Stomach (tissue), 9 donors: ENCODE data around the gene POLR2L. TPM values are rescaled to one million over a fixed set of nuclear protein-coding genes. Genes with fewer than 3 reads are reported as not detected.

Experiments
- DNase-seq, 2 donors: peaks; one replicate each; pipeline versions ENCODE4 v3.0.0 to v3.0.0-alpha.2; 2013 to 2019
- H3K27ac ChIP-seq, 5 donors: fragments of 200-600 bp in 4 of 5; sonication (generic) in 4 of 5; one replicate each; pipeline ENCODE4 v1.5.1; 2013 to 2019; ENCODE audit warnings: mild to moderate bottlenecking in 1 of 5, moderate library complexity in 1 of 5
- H3K27me3 ChIP-seq, 3 donors: fragments of 200-600 bp; sonication (generic); one replicate each; pipeline ENCODE4 v1.5.1; 2017 to 2019; ENCODE audit warnings: mixed run types in 1 of 3
- H3K36me3 ChIP-seq, 4 donors: fragments of 200-600 bp; sonication (generic); 1 replicate in 3 of 4; 2 replicates in 1 of 4; pipeline ENCODE4 v1.5.1; 2016 to 2019
- H3K4me1 ChIP-seq, 4 donors: fragments of 200-600 bp; sonication (generic); one replicate each; pipeline ENCODE4 v1.5.1; 2016 to 2019
- H3K4me3 ChIP-seq, 4 donors: fragments of 200-600 bp; sonication (generic) in 3 of 4; one replicate each; pipeline ENCODE4 v1.5.1; 2016 to 2019; ENCODE audit warnings: mild to moderate bottlenecking in 1 of 4
- H3K9me3 ChIP-seq, 4 donors: fragments of 200-600 bp; sonication (generic); one replicate each; pipeline ENCODE4 v1.5.1; 2016 to 2019
- EP300 ChIP-seq: sonication (generic); formaldehyde crosslinking; IDR thresholded peaks from one replicate; pipeline ENCODE4 v1.6.1; 2017; ENCODE audit warnings: antibody characterized with exemption
- POLR2A ChIP-seq, 4 donors: fragments of 450-650 bp; IDR thresholded peaks; one replicate each; pipeline ENCODE4 v1.6.1; 2016; ENCODE audit warnings: antibody characterized with exemption in 4 of 4, control low read depth in 2 of 4, mild to moderate bottlenecking in 1 of 4, moderate library complexity in 1 of 4
- POLR2AphosphoS5 ChIP-seq, 3 donors: sonication (generic); formaldehyde crosslinking; IDR thresholded peaks; one replicate each; pipeline ENCODE4 v1.6.1; 2016; ENCODE audit warnings: antibody characterized with exemption in 3 of 3
- WGBS, 5 donors: extraction: QIAGEN DNeasy Blood & Tissue Kit in 3 of 5; methylation state at CpG; one replicate each; pipeline versions ENCODE4 v1.1.5 to v1.1.7; 2013 to 2018; 5-methylcytosine and 5-hydroxymethylcytosine counted together
- intact Hi-C: fragments of 100-400 bp; cut with DNase I; formaldehyde crosslinking; loops from one replicate; pipeline ENCODE4 v1.15.1; 2023; ENCODE audit warnings: low total_unique reads
- polyA plus RNA-seq, 3 donors: library from polyadenylated mRNA; stranded (reverse); fragments of 200-250 nt; gene quantifications; one replicate each; pipeline ENCODE4 v1.2.3, GENCODE V29; 2013
- total RNA-seq, 5 donors: library from RNA; depleted of rRNA; stranded (reverse); fragments of >200 nt; gene quantifications; one replicate each; pipeline versions ENCODE4 v1.1.0 to v1.2.3, GENCODE V29; 2014 to 2016
- TF ChIP-seq, protein P1 (sequence below), 7 experiments: fragments of 450-650 bp in 4 of 7; fragments of 200-600 bp in 3 of 7; sonication (generic) in 3 of 7; IDR thresholded peaks; one replicate each; pipeline ENCODE4 v1.5.1; 2016 to 2019; ENCODE audit warnings: antibody characterized with exemption in 7 of 7, control low read depth in 2 of 7, mild to moderate bottlenecking in 1 of 7
- donor health status: healthy with polysubstance abuse.
- donor health status: Bipolar disorder and iron deficiency.
- donor health status: healthy.

Gene POLR2L
- total and polyA plus RNA-seq, 8 donors = 13.8 to 407 (median 110) TPM

DNA sequence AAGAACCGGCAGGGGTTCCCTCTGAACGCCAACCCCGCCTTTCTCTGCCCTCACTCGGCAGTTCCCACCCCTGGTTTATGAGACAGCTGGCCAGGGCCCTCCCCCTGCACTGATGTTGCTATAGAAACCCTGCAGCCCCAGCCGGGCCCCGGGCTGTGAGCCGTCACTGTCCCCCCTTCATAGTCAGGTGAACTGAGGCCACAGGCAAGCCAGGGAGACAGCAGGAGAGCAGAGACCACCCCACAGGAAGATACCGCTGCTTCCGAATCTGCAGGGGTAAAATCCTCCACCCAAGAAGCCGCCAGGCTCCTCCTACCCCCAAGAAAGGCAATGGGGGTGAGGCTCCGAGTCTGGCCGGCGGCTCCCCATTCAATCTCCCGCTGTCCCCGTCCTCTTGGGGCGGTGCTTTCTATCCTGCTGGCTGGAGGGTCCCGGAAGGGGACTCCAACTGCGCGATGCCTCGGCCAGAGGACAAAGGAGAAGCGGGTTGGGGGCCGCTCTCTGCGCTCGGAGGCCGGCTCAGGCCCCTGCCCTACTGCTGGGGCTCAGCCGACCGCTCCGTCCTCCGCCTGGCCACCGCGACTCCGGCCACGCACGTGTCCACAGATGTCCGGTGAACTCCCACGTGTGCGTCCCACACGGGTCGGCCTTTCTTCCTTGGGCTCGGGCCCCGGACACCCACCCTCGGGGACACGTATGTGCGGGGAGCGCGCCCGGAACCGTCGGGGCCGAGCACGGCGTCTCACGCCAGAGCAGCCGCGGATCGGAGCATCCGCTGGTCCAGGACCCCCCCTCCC lies 44.8 kb downstream of the POLR2L start:
- 0 to 1% (median 1%) methylated on average over 10 to 57 of the region's 57 CpGs for WGBS, 5 donors
- DNase-seq = peak; percentile 60 to 94
- Histone ChIP-seq H3K27ac (peak overlapping the region; percentile 86 to 92 (median 90)), H3K36me3 (peaks cover 21 to 59% (median 45%) of the 10 kb centered on the region in 4 donors), H3K4me1 (peaks cover 34 to 49% (median 39%) of the 10 kb centered on the region in 4 donors), H3K9me3 (no peaks in the 10 kb centered on the region), H3K27me3 (no peaks in the 10 kb centered on the region), H3K4me3 (peak overlapping the region; percentile 66 to 96 (median 77))
- TF ChIP-seq, protein P1, sequence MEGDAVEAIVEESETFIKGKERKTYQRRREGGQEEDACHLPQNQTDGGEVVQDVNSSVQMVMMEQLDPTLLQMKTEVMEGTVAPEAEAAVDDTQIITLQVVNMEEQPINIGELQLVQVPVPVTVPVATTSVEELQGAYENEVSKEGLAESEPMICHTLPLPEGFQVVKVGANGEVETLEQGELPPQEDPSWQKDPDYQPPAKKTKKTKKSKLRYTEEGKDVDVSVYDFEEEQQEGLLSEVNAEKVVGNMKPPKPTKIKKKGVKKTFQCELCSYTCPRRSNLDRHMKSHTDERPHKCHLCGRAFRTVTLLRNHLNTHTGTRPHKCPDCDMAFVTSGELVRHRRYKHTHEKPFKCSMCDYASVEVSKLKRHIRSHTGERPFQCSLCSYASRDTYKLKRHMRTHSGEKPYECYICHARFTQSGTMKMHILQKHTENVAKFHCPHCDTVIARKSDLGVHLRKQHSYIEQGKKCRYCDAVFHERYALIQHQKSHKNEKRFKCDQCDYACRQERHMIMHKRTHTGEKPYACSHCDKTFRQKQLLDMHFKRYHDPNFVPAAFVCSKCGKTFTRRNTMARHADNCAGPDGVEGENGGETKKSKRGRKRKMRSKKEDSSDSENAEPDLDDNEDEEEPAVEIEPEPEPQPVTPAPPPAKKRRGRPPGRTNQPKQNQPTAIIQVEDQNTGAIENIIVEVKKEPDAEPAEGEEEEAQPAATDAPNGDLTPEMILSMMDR (IDR thresholded peaks at IDR 0.05) = no peak
- no peak for TF ChIP-seq POLR2A (IDR thresholded peaks at IDR 0.05)
- TF ChIP-seq POLR2AphosphoS5 (IDR thresholded peaks at IDR 0.05) = no peak
- TF ChIP-seq EP300 = no peak
- intact Hi-C loops = no loop called here

DNA sequence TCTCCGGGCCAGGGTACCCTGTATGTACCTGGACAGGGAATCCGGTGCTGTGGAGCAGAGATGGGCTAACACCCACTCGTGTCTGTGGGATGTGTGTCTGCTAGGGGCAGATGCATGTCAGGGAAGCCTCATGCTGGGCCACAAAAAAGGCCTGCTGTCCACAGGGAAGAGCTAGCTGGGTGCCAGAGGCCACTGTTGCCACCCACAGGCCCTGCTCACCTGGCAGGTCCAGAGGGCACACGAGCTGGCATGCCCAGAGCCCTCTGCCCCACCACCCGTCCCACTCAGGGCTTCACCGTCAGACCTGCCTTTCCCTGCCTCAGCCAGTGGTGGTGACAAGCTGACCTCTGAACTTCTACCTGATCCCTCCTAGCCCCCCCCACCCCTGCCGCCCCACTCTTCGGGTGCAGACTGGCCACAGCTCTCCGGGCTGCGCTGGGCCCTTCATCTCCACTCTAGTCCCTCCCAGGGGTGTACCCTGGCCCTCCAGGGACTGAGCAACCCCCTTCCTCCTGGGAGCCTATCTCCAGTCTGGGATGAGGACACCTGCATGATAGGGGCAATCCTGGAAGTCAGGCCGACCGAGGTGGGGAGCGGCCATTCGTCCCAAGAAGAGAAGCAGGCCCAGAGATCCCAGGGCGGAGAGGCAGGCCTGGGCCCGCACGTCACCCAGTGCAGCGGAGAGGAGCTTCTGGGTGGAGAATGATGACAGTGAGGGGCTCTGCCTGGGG lies 45.6 kb downstream of the POLR2L start:
- H3K27me3 ChIP-seq = no peaks in the 10 kb centered on the region
- intact Hi-C loops = no loop called here
- TF ChIP-seq POLR2A (IDR thresholded peaks at IDR 0.05) (no peak), EP300 (no peak), POLR2AphosphoS5 (IDR thresholded peaks at IDR 0.05) (no peak)
- TF ChIP-seq, protein P1 (IDR thresholded peaks at IDR 0.05) = no peak
- peaks cover 23 to 59% (median 45%) of the 10 kb centered on the region in 4 donors for H3K36me3 ChIP-seq
- no peaks in the 10 kb centered on the region for H3K9me3 ChIP-seq
- WGBS, 5 donors = 11 to 26% (median 17%) methylated on average over 10 to 18 of the region's 18 CpGs
- no peak for DNase-seq
- H3K27ac ChIP-seq = peak overlapping the region; percentile 86 to 92 (median 90)
- H3K4me3 ChIP-seq = peak overlapping the region; percentile 66 to 96 (median 77)
- H3K4me1 ChIP-seq = peaks cover 34 to 49% (median 39%) of the 10 kb centered on the region in 4 donors

DNA sequence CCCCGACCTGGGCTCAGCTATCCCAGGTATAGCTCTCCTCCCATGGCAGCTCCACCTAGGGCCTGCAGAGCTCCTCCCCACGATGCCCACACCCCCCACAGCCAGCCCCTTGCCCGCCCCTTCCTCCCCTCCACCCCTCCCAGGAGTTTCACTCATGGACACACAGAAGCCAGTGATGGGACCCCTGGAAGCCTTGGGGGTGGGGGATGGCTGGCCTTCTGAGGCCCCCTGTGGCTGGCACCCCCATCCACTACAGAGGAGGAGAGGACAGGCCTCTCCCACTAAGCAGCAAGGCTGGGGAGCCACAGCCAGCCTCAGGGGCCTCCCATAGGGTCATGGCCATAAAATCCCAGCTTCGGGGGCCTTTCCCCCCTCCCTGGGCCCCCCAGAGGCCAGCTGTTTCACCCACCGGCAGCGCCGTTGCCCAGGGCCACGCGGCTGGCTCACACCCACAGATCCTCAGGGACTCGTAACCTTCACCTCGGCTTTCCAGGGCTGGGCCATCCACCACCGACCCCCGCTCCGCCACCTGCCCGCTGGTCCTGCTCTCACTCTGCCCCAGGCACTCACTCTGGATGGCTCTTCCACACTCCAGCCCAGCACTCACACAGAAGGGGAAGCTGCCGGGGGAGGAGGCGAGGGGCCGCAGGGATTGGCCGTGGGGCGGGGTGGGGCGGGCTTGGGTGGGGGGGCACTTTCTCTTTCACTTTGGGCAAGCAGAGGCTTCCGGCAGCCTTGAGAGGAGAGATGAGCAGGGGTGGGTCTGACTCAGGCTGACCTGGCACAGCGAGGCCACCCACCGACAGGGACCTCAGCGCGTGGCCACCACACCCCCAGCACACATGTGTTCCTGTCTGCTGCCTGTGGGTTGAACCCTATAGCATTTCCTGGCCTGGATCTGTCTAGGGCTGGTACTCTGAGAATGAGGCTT lies 46.4 kb downstream of the POLR2L start:
- WGBS, 5 donors = 2 to 3% (median 2%) methylated on average over 8 to 26 of the region's 26 CpGs
- H3K27me3 ChIP-seq = peaks cover 0 to 5% (median 0%) of the 10 kb centered on the region in 3 donors

DNA sequence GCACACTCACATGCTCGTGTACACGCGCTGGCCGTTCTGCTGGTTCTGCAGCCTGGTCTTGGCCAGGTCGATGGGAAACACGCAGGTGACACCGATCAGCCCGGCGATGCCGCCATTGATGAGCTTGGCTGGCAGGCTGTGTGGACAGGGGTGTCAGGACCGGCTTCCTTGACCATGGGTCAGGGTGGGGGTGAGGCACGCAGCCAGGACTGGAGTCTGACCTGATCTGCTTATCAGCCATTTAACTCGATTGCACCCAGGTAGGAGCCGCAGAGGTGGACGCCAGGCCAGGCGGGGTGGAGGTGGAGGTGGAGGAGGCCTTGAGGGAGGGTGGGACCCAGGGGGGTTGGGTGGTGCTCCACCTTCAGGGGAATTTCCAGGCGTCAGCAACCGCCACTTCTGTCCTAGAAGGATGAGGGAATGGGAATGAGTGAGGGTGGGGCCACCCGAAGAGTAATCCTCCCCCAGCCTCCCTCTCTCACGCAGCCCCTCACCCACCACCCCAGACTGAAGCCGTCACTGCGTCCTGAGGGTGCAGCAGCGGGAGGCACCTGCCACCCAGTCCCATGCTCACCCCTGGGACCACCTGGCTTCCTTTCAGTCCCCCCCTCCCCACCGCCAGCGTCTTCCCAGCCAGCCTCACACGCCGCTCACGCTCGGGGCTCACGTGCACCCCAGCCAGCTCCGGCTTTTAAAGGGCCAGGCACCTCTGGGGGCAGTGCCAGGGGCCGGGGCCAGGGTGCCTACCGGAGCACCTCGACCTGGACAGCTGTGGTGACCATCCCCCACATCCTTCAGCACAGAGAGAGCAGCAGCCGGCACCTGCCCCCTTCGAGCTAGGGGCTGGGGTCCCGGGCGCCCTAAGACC lies 47.3 kb downstream of the POLR2L start:
- TF ChIP-seq, protein P1 (IDR thresholded peaks at IDR 0.05) = no peak
- no peak for TF ChIP-seq EP300
- TF ChIP-seq POLR2A (IDR thresholded peaks at IDR 0.05) = no peak
- no peak for TF ChIP-seq POLR2AphosphoS5 (IDR thresholded peaks at IDR 0.05)
- H3K9me3 ChIP-seq = no peaks in the 10 kb centered on the region
- DNase-seq = peak; percentile 64 to 73
- H3K27me3 ChIP-seq = peaks cover under 1 to 14% (median 2%) of the 10 kb centered on the region in 3 donors
- H3K27ac ChIP-seq = peak overlapping the region; percentile 86 to 92 (median 89)
- intact Hi-C loops = no loop called here
- WGBS, 5 donors = 20 to 39% (median 31%) methylated on average over 32 to 38 of the region's 38 CpGs
- peaks cover 20 to 48% (median 37%) of the 10 kb centered on the region in 4 donors for H3K36me3 ChIP-seq
- peak overlapping the region; percentile 66 to 96 (median 77) for H3K4me3 ChIP-seq
- H3K4me1 ChIP-seq = peaks cover 34 to 52% (median 41%) of the 10 kb centered on the region in 4 donors

More for the DNA sequence above, 46.4 kb downstream of the POLR2L start:
- Histone ChIP-seq H3K4me3 (peak overlapping the region; percentile 66 to 96 (median 77)), H3K36me3 (peaks cover 21 to 57% (median 46%) of the 10 kb centered on the region in 4 donors), H3K9me3 (no peaks in the 10 kb centered on the region), H3K27ac (peak overlapping the region; percentile 86 to 92 (median 90)), H3K4me1 (peaks cover 34 to 49% (median 39%) of the 10 kb centered on the region in 4 donors)
- intact Hi-C loops = no loop called here
- peak in 2 of 3 donors; percentile 53 to 66 for TF ChIP-seq POLR2AphosphoS5 (IDR thresholded peaks at IDR 0.05)
- no peak for TF ChIP-seq POLR2A (IDR thresholded peaks at IDR 0.05)
- peak; percentile 77 to 93 for DNase-seq
